Measurements from ENCODE around the gene RTCA.
"Not testable (repeated sequence)": the region's sequence is repeated elsewhere in the genome, so short reads cannot be mapped to it uniquely, and the experiment has no call there.

- not testable (repeated sequence) for TF ChIP-seq CTCF, POLR2A (IDR thresholded peaks at IDR 0.05)
Observed at GRCh38 chr1:100233566-100233965, 32.5 kb upstream of the RTCA start.

All from adrenal gland (tissue), 5 donors.